GM18951 (cell line): Measurements from ENCODE around the gene TRABD2B.

Experiments
- POLR2A ChIP-seq: IDR thresholded peaks from 4 replicates; pipeline ENCODE4 v1.6.1; 2011; ENCODE audit warnings: mild to moderate bottlenecking; ENCODE audit not compliant: insufficient read length, insufficient read depth; ENCODE audit errors: extremely low read depth
- in situ Hi-C: fragments of 300-500 bp; cut with MboI; formaldehyde crosslinking; loops from one replicate; pipeline ENCODE4 v1.12.0; 2022; ENCODE audit warnings: low sequenced_read_pairs, mixed read lengths, inconsistent platforms; ENCODE audit not compliant: unreplicated experiment

The TRABD2B gene

GRCh38 chr1:47835409-47835808, 161.8 kb downstream of the TRABD2B start:
- in situ Hi-C loops = no loop called here
- TF ChIP-seq POLR2A = no peak

GRCh38 chr1:47834326-47834725, 162.9 kb downstream of the TRABD2B start:
- in situ Hi-C loops = no loop called here
- no peak for TF ChIP-seq POLR2A

GRCh38 chr1:47830641-47831333, 166.4 kb downstream of the TRABD2B start:
- TF ChIP-seq POLR2A = no peak
- in situ Hi-C loops = no loop called here

GRCh38 chr1:47830021-47830420, 167.2 kb downstream of the TRABD2B start:
- in situ Hi-C loops = no loop called here
- no peak for TF ChIP-seq POLR2A

DNA sequence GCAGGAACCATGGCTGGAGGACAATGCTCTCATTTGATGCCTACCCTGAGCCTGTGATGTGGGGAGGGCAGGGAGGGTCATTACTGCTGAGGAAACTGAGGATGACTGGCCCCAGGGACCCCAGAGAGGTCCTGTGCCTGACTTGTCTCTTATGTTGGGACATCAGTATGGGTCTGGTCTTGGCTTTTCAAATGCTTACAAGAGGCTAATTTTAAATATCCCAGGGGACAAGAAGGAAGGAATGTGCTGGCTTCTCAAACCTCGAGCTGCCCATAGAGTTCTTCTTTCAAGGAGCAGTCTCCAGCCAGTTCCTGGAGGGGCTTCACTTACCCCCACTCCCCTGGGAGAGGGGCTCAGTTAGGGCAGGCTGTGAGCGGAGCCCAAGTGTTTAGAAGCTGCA, 168.2 kb downstream of the TRABD2B start:
- in situ Hi-C loops = no loop called here
- no peak for TF ChIP-seq POLR2A

DNA sequence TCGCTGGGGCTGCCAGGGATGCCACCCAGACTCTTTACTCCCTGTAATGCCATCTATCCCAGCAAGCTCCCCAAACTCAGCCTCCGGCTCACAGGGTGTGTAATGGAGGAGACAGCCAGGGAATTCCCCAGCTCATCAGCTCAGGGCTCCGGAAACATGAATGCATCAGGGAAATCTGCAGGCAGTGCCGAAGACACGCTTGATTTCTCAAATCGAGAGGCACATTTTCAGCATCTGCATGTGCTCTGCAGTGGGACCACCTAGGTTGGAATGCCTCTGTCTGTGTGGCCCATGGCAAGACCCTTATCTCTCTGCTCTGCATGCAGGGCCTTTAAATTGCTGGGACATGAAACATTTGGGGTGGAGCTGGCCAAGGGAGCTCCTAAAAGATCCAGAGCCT, 170.1 kb downstream of the TRABD2B start:
- TF ChIP-seq POLR2A = no peak
- in situ Hi-C loops = no loop called here

DNA sequence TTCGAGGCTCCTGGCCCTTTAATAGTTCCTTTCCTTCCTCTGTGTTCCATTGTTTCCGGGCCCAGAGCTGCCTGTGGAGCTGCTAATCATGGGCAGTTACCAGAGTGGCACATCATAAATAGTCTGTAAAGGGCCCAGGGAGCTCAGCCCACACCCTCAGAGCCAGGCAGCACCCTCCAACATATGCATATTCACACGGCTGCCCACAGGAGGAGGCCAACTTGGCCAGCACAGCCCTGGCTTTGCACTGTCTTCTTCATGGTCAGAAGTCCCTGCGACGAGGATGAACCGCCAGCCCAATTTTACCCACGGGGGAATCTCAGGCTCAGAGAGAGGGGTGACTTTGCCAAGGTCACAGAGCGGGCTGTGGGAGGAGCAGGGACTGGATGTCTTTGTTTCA, 172.5 kb downstream of the TRABD2B start:
- TF ChIP-seq POLR2A = no peak
- in situ Hi-C loops = no loop called here

- TF ChIP-seq POLR2A = no peak
- in situ Hi-C loops = no loop called here
These were observed 172.9 kb downstream of the TRABD2B start for GRCh38 chr1:47824297-47824696.

DNA sequence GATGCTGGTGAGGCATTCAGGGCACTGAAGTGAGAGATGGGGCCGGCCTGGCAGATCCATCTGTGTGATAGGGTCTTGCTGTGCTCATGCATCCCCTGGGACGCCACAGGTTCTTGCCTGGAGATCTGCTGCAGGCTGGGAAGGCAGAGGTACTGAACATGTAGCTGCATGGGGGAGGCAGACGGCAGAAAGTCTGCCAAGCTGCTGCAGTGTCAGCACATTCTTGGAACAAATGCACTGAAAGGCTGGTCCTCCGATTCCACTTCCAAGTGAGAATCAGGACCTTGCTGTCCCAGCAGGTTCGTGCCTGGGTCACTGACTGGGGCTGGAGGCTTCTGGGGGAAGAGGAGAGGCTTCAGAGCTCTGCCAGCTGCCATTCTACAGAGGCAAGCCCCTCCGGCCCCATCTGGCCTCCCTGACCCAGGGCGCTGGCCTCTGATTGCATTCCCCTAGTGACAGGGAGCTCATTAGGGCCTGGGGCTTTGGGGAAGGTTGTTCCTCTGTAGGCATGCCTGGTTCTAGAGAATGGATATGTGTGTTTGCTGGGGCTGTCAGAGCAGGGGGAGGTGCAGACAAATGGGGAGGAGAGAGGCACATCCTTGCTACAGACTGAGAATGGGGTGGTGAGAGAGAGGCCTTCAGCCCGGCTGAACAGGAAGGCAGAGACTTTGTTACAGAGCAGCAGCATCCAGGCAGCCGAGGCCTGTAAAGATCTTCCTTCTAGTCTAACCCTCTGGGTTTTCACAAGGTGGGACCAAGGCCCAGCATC, 174.0 kb downstream of the TRABD2B start:
- TF ChIP-seq POLR2A = no peak

DNA sequence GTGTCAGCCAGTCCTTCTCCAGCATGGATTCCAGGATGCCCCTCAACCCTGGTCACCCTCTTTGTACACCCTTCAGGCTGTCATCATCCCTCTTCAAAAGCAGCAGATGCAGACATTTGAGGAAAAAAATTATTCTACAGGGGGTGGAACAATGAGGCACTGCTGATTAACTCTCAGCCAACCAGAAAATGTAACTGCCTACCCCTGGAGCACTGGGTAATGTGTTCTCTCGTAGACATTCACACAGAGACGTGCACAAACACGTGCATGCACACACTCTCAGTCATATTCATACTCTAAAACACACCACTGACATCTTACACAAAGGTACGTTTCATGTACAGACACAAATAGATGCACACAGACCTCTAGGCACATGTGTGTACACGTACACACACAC, 175.4 kb downstream of the TRABD2B start:
- no peak for TF ChIP-seq POLR2A
- in situ Hi-C loops = no loop called here

More for the DNA sequence above, 174.0 kb downstream of the TRABD2B start:
- in situ Hi-C loops = no loop called here

- in situ Hi-C loops = no loop called here
- no peak for TF ChIP-seq POLR2A
These were observed 177.7 kb downstream of the TRABD2B start for GRCh38 chr1:47819574-47819888.

GRCh38 chr1:47818682-47819573, 178.3 kb downstream of the TRABD2B start:
- in situ Hi-C loops = no loop called here
- no peak for TF ChIP-seq POLR2A

- no peak for TF ChIP-seq POLR2A
- in situ Hi-C loops = no loop called here
These were observed 179.3 kb downstream of the TRABD2B start for GRCh38 chr1:47817861-47818260.
